Adipocyte (in vitro differentiated cells): ENCODE results near the gene ARAP1.

ENCODE experiments used
- DNase-seq: peaks from one replicate; pipeline ENCODE4 v3.0.0-alpha.2; 2015; ENCODE audit warnings: low read depth
- H3K27me3 ChIP-seq: replicated peaks from 2 replicates; pipeline ENCODE4 v1.7.0; 2013; ENCODE audit warnings: mild to moderate bottlenecking, low read length, moderate library complexity; ENCODE audit not compliant: control insufficient read depth, insufficient read depth
- H3K36me3 ChIP-seq: 2 replicates; pipeline ENCODE4 v1.7.0; 2013; ENCODE audit warnings: low read length, mild to moderate bottlenecking, moderate library complexity; ENCODE audit not compliant: control insufficient read depth, insufficient read depth, severe bottlenecking
- H3K4me1 ChIP-seq: 2 replicates; pipeline ENCODE4 v1.7.0; 2013; ENCODE audit warnings: mild to moderate bottlenecking, low read length, moderate library complexity; ENCODE audit not compliant: control insufficient read depth, insufficient read depth
- H3K4me3 ChIP-seq: 2 replicates; pipeline ENCODE4 v1.7.0; 2013; ENCODE audit warnings: mild to moderate bottlenecking, low read length, moderate library complexity
- H3K9ac ChIP-seq: 2 replicates; pipeline ENCODE4 v1.7.0; 2013; ENCODE audit warnings: mild to moderate bottlenecking, low read length, moderate library complexity
- H3K9me3 ChIP-seq: 2 replicates; pipeline ENCODE4 v1.7.0; 2013; ENCODE audit warnings: mild to moderate bottlenecking, low read length, moderate library complexity; ENCODE audit not compliant: control insufficient read depth

The ARAP1 gene

GRCh38 chr11:72704028-72704782 is 48.0 kb downstream of the ARAP1 start:
- Histone ChIP-seq H3K36me3 (peaks cover 78% of the 10 kb centered on the region), H3K4me3 (no peak overlapping the region), H3K9me3 (no peaks in the 10 kb centered on the region), H3K27me3 (no peaks in the 10 kb centered on the region), H3K4me1 (peaks cover 35% of the 10 kb centered on the region), H3K9ac (peak overlapping the region; percentile 37)
- peak; percentile 44 for DNase-seq

- H3K27me3 ChIP-seq: no peaks in the 10 kb centered on the region
- H3K4me3 ChIP-seq: peak overlapping the region; percentile 31
- peaks cover 35% of the 10 kb centered on the region for H3K4me1 ChIP-seq
- H3K9ac ChIP-seq: peak overlapping the region; percentile 67
- H3K36me3 ChIP-seq: peaks cover 78% of the 10 kb centered on the region
- H3K9me3 ChIP-seq: no peaks in the 10 kb centered on the region
- peak; percentile 94 for DNase-seq
Measured at GRCh38 chr11:72703267-72704008, 48.8 kb downstream of the ARAP1 start.

- Histone ChIP-seq H3K4me3 (peak overlapping the region; percentile 31), H3K4me1 (peaks cover 35% of the 10 kb centered on the region), H3K9me3 (no peaks in the 10 kb centered on the region), H3K27me3 (no peaks in the 10 kb centered on the region), H3K9ac (peak overlapping the region; percentile 67), H3K36me3 (peaks cover 78% of the 10 kb centered on the region)
- DNase-seq: no peak
Measured at GRCh38 chr11:72702577-72703241, 49.5 kb downstream of the ARAP1 start.

GRCh38 chr11:72702096-72702495 is 50.1 kb downstream of the ARAP1 start:
- no peak for DNase-seq
- Histone ChIP-seq H3K9ac (peak overlapping the region; percentile 67), H3K36me3 (peaks cover 76% of the 10 kb centered on the region), H3K27me3 (no peaks in the 10 kb centered on the region), H3K4me3 (peak overlapping the region; percentile 31), H3K4me1 (peaks cover 40% of the 10 kb centered on the region), H3K9me3 (no peaks in the 10 kb centered on the region)

- H3K36me3 ChIP-seq: peaks cover 74% of the 10 kb centered on the region
Measured at GRCh38 chr11:72701466-72701865, 50.7 kb downstream of the ARAP1 start.

GRCh38 chr11:72700146-72700545 is 52.1 kb downstream of the ARAP1 start:
- no peaks in the 10 kb centered on the region for H3K27me3 ChIP-seq
- H3K4me3 ChIP-seq: no peak overlapping the region
- no peaks in the 10 kb centered on the region for H3K9me3 ChIP-seq
- no peak overlapping the region for H3K9ac ChIP-seq
- DNase-seq: peak; percentile 53
- H3K36me3 ChIP-seq: peaks cover 75% of the 10 kb centered on the region
- peaks cover 40% of the 10 kb centered on the region for H3K4me1 ChIP-seq

More at GRCh38 chr11:72701466-72701865, 50.7 kb downstream of the ARAP1 start:
- DNase-seq: no peak
- no peak overlapping the region for H3K4me3 ChIP-seq
- H3K9me3 ChIP-seq: no peaks in the 10 kb centered on the region
- no peak overlapping the region for H3K9ac ChIP-seq
- H3K27me3 ChIP-seq: no peaks in the 10 kb centered on the region
- H3K4me1 ChIP-seq: peaks cover 40% of the 10 kb centered on the region

- H3K9me3 ChIP-seq: no peaks in the 10 kb centered on the region
- no peak for DNase-seq
- H3K4me3 ChIP-seq: no peak overlapping the region
- peaks cover 21% of the 10 kb centered on the region for H3K4me1 ChIP-seq
- H3K9ac ChIP-seq: no peak overlapping the region
- H3K36me3 ChIP-seq: peaks cover 88% of the 10 kb centered on the region
- no peaks in the 10 kb centered on the region for H3K27me3 ChIP-seq
Measured at GRCh38 chr11:72697814-72698213, 54.4 kb downstream of the ARAP1 start.

GRCh38 chr11:72696866-72697700 is 55.1 kb downstream of the ARAP1 start:
- H3K4me3 ChIP-seq: no peak overlapping the region
- DNase-seq: no peak
- no peak overlapping the region for H3K9ac ChIP-seq
- no peaks in the 10 kb centered on the region for H3K9me3 ChIP-seq
- no peaks in the 10 kb centered on the region for H3K27me3 ChIP-seq
- peaks cover 92% of the 10 kb centered on the region for H3K36me3 ChIP-seq
- peaks cover 14% of the 10 kb centered on the region for H3K4me1 ChIP-seq

- Histone ChIP-seq H3K9ac (no peak overlapping the region), H3K4me3 (no peak overlapping the region), H3K36me3 (peaks cover 93% of the 10 kb centered on the region), H3K4me1 (peaks cover 13% of the 10 kb centered on the region), H3K27me3 (no peaks in the 10 kb centered on the region), H3K9me3 (no peaks in the 10 kb centered on the region)
- no peak for DNase-seq
Measured at GRCh38 chr11:72695354-72695753, 56.9 kb downstream of the ARAP1 start.

- Histone ChIP-seq H3K4me1 (peaks cover 5% of the 10 kb centered on the region), H3K27me3 (no peaks in the 10 kb centered on the region), H3K9ac (no peak overlapping the region), H3K36me3 (peaks cover 94% of the 10 kb centered on the region), H3K4me3 (no peak overlapping the region), H3K9me3 (no peaks in the 10 kb centered on the region)
- no peak for DNase-seq
Measured at GRCh38 chr11:72693271-72693968, 58.8 kb downstream of the ARAP1 start.
